Stimulated activated CD4-positive, alpha-beta T cell treated with anti-CD3 and anti-CD28 coated beads, Interleukin-12 subunit alpha, Interleukin-12 subunit beta, amount 100 ng/mL, for 24 hours (primary cell): ENCODE measurements around the gene GRK1.

Source experiments
- DNase-seq, 2 experiments: peaks; one replicate each; pipeline ENCODE4 v3.0.0-alpha.2; 2020; ENCODE audit warnings: low read depth in 2 of 2

Gene GRK1

GRCh38 chr13:113729187-113730019 is 62.4 kb downstream of the GRK1 start:
- DNase-seq: no peak

- no peak for DNase-seq
Measured at GRCh38 chr13:113730258-113730691, 63.3 kb downstream of the GRK1 start.

GRCh38 chr13:113730831-113731191 is 63.8 kb downstream of the GRK1 start:
- no peak for DNase-seq

- DNase-seq: no peak
Measured at GRCh38 chr13:113731192-113732175, 64.5 kb downstream of the GRK1 start.

DNA sequence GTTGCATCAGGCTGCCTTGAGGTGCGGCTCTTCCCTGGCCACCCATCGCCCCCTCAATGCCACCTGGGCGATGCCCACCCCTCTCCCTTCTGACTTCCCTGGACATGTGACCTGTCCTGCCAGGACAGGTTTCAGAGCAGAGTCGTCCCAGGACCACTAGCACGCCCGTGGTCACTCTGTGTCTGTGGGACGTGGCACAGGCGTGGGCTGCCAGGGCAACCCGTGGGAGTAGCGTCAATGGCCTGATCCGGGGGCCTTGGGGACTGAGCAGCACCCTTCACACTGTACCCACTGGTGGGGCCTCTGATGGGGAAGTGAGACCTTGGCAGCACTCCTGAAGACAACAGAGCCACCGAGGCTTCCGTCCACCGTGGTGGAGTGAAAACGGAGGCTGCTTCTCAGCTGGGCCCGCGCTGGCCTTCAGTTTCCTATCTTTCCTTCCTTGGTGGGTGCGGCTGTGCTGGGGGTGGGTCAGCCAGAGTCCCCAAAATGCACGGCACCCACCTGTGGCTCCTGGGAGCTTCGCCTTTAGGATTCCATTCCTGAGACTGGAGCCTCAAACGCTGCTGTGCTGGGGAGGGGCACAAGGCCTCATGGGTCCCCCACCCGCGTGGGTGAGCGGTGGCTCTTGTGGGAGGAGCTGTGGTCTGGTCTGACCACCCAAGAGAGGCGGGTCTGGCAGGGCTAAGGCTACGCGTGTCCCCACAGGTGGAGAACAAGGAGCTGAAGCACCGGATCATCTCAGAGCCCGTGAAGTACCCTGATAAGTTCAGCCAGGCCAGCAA is 65.3 kb downstream of the GRK1 start:
- DNase-seq: no peak

- DNase-seq: no peak
Measured at GRCh38 chr13:113732961-113733950, 66.2 kb downstream of the GRK1 start.

GRCh38 chr13:113734099-113734825 is 67.2 kb downstream of the GRK1 start:
- DNase-seq: no peak

- DNase-seq: no peak
Measured at GRCh38 chr13:113734826-113735125, 67.8 kb downstream of the GRK1 start.

DNA sequence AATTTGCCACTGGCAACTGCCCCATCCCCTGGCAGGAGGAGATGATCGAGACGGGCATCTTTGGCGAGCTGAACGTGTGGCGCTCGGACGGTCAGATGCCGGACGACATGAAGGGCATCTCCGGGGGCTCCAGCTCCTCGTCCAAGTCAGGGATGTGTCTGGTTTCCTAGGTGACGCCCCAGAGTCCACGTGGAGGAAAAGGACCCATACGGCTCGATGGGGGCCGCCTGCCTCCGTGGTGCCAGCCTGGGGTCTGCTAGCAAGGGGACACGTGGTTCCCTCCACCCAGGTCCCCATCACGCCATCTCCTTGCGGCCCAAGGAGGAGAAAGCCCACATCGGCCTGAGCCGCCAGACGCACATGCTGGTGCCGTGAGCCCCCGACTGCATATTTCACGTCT is 68.2 kb downstream of the GRK1 start:
- DNase-seq: no peak

DNA sequence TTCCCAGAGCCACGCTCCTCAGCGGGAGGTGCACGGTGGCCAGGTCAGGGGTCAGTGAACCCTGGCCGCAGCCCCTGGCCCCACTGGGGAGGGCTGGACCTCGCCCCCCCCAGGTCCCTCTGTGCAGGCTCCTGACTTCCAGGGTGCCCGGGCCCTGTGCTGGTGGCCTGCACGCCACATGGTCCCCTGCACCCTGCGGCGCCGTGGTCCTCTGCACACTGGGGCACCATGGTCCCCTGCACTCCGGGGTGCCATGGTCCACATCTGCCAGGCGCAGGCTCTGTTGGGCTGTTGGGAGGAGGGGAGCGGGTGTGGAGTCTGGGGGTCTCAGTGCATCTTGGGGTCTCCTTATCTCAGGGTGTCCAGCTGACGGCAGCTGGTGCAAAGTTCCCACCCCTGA is 68.7 kb downstream of the GRK1 start:
- DNase-seq: no peak

- no peak for DNase-seq
Measured at GRCh38 chr13:113736258-113736731, 69.3 kb downstream of the GRK1 start.

- no peak for DNase-seq
Measured at GRCh38 chr13:113737803-113738202, 70.8 kb downstream of the GRK1 start.

DNA sequence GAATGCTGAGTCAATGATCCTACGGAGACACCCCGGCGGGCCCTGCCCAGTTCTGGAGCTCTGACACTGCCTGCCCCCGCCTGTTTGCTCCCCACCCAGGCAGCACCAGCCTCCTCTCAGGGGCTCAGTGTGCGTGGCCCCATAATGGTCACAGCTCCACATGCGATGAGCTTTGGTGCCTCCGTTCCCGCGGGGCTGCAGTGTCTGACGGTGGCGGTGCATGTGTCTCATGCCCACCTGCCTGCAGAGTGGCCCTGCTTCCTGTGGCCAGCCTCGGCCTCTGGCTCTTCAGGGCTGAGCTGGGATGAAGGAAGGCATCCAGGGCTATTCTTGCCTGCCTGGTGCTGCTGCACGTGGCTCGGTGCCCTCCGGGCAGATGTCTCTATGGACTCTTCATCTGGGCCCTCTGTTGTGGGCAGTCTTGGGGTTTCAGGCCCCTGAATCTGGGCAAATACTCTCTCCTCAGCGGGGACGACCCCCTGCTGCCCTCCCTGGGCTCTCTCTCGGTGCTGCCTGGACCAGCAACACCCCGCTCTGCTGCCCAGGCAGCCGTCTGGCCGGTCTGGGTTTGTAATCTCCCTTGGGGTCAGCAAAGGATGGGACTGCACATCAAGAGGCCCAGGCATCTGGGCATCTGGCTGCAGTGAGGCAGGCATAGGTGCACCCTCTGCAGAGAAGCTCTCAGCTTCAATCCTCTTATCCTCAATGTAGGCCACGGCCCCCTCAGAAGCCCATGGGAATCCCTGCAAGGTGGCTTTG is 72.7 kb downstream of the GRK1 start:
- DNase-seq: no peak

DNA sequence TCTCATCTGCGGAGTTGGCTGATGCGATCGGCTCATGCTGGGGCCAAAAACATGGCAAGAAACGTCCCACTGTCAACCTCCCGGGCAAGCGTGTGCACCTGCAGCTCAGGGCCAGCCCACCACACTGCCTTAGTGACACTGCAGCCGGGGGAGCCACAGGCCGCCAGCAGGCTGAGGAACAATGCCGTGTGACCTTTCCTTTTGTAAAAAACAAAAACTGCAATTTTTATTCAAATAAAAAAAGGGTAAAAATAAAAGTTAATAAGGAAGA is 73.2 kb downstream of the GRK1 start:
- no peak for DNase-seq

- no peak for DNase-seq
Measured at GRCh38 chr13:113740661-113741060, 73.6 kb downstream of the GRK1 start.

- DNase-seq: no peak
Measured at GRCh38 chr13:113741191-113741668, 74.2 kb downstream of the GRK1 start.

DNA sequence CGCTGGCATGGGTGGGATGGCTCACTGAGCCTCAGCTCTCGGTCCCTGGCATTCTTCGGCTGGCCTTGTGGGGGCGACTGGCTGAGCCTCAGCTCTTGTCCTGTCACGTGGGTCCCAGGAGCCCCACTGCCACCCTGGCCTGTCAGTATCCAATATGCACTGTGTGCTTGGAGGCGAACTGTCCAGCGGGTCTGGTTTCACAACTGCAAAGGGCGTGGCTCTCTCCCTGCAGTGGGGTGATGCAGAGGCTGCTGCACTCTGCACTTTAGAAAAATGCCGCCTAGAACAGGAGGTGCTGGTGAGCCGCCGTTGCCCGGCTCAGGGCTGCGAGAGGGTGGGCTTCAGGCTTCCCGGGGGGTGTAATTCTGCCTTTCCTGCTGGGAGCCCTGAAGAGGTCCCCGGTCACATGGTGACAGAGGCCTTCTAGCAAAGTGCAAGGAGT is 75.0 kb downstream of the GRK1 start:
- DNase-seq: no peak

DNA sequence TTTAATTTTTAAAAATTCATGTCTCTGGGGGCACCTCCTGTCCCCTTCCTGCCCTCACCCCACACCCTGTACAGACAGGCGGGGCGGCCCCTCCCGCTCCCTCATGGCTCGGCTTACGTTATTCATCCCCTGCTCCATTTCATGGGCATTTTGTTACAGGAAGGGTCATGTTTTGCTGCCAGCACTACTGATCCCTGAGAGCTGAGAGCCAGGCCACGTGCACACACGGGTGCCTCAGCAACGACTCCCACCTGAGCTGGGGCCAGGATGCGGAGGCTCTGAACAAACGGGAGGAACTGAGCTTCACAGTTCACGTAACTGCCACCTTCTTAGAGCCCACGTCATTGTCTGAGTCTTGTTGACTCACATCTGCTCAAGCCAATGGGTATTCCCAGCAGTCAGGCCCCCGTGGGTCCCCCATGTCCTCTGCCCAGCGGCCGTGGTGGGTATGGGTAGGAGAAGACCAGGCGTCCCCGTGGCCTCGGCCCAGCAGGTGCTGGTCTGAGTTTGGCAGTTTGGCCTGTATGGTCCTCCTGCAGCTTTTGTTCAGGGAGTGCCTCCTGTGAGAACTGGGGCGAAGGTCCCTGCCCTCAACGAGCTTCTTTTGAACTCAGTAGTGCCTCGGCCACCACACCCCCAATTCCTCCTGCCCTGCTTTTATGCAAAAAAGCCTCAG is 75.6 kb downstream of the GRK1 start:
- DNase-seq: no peak
